OCI-LY7 (cell line): ENCODE results near the gene WIPF3.

Experiments
- CTCF ChIP-seq: fragments of 200-600 bp; sonication (generic); conservative IDR thresholded peaks from 2 replicates; pipeline ENCODE4 v1.5.1; 2014; ENCODE audit warnings: mild to moderate bottlenecking, antibody characterized with exemption, low read length, moderate library complexity, mixed read lengths
- EZH2phosphoT487 ChIP-seq: fragments of 200-600 bp; sonication (generic); IDR thresholded peaks from 2 replicates; pipeline ENCODE4 v1.6.1; 2018; ENCODE audit warnings: low read depth, borderline replicate concordance, mild to moderate bottlenecking, mixed run types, antibody characterized with exemption, low read length, moderate library complexity, mixed read lengths

- TF ChIP-seq CTCF (no peak), EZH2phosphoT487 (no peak)
These were observed 20.2 kb downstream of the WIPF3 start for GRCh38 chr7:29826530-29826822.
